A375 (cell line): Measurements from ENCODE around the gene KASH5. TPM values are rescaled to one million over a fixed set of nuclear protein-coding genes. Genes with fewer than 3 reads are reported as not detected.

Experiments
- total RNA-seq: library from RNA; depleted of rRNA; stranded (reverse); fragments of >200 nt; shearing (Covaris generic); gene quantifications from 2 replicates; pipeline ENCODE4 v1.2.3, GENCODE V29; 2014; rRNA removed

KASH5 gene, protein sequence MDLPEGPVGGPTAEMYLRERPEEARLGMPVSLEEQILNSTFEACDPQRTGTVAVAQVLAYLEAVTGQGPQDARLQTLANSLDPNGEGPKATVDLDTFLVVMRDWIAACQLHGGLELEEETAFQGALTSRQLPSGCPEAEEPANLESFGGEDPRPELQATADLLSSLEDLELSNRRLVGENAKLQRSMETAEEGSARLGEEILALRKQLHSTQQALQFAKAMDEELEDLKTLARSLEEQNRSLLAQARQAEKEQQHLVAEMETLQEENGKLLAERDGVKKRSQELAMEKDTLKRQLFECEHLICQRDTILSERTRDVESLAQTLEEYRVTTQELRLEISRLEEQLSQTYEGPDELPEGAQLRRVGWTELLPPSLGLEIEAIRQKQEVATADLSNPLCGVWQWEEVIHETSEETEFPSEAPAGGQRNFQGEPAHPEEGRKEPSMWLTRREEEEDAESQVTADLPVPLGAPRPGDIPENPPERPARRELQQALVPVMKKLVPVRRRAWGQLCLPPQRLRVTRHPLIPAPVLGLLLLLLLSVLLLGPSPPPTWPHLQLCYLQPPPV
- 0.79 and 1.0 TPM in 2 replicates for total RNA-seq

DNA sequence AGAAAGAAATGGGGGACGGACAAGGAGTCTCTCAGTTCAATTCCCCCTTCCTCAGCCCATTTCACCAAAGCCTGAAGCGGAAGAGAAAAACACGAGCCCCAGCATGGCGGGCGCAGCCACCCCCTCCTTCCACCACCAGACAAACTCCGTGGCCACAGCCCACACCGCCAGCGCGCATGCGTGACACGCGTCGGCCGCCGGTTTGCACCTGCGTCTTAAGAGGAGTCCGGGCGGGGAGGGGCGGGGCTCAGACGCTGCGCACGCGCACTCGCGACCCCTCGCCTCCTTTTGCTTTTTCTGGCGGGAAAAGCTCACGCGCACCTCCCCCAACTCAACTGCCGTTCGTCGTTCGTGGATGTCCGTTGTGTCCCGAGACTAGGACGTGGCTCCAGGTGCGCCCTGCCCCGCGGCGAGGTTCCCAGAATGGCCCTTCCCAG lies at the start of gene KASH5:
KASH5 (plus strand) TSS at position 314 of the 437 bp plus-strand sequence. CDS start 2,635 bp downstream, outside the sequence.

GRCh38 chr19:49362048-49362928 lies 25.8 kb upstream of the KASH5 start, which contains the start of gene TEAD2:
Gene TEAD2 (minus strand): TSS chr19:49362416. CDS start chr19:49360075, 2,341 bp downstream.

GRCh38 chr19:49363268-49364082 lies 24.6 kb upstream of the KASH5 start, which contains the start of gene DKKL1:
Gene DKKL1 (plus strand): TSS chr19:49363877. CDS start chr19:49363999, 122 bp downstream.

DNA sequence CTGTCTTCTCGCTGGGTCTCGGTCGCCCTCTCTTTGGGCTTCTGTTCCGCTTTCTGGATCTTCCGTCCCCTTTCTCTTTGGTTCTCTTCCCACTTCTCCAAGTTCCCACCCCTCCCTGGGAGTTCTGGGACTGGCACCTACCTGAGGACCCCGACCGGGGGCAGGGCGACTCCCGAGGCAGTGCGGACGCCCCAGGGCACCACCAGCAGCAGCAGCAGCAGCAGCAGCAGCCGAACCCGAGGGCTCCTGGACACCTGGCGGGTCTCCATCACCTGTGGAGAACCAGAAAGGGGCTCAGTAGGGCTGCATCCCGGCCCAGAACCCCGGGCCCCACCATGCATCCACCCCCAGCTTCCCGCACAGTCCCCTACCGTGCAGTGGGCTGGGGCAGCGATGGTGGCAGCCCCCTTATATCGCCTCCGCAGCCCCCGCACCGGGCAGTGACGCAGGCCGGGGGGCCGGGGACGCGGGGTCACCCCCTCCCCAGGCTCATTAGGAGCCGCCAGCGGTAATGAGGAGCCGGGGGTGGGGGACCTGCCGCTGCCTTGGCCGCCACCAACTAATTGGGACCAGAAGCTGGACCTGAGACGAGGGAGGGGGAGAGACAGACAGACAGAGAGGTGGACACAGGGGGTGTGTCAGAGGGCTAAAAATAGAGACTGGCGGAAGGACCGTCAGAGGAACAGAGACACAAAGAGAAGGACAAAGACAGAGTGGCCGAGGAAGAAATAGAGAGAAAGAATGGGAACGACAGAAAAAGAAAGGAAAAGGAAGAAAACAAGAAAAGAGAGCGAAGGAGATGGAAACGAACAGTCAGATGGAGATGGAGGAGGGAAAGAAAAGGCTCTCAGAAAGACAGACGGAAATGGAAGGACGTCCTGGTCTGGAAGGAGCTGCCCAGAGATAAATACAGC lies 35.3 kb downstream of the KASH5 start, which contains the start of gene PTH2:
PTH2 (minus strand) TSS at position 371 of the 914 bp plus-strand sequence; CDS start at position 269, 102 bp downstream.

GRCh38 chr19:49425178-49425577 lies 37.1 kb downstream of the KASH5 start, which contains the start of gene GFY:
Gene GFY (plus strand): TSS chr19:49425388. CDS start chr19:49426431, 1,043 bp downstream.

GRCh38 chr19:49441210-49441959 lies 53.3 kb downstream of the KASH5 start, which contains the start of gene SLC17A7:
Gene SLC17A7 (minus strand): TSS chr19:49441527. CDS start chr19:49441379, 148 bp downstream.

DNA sequence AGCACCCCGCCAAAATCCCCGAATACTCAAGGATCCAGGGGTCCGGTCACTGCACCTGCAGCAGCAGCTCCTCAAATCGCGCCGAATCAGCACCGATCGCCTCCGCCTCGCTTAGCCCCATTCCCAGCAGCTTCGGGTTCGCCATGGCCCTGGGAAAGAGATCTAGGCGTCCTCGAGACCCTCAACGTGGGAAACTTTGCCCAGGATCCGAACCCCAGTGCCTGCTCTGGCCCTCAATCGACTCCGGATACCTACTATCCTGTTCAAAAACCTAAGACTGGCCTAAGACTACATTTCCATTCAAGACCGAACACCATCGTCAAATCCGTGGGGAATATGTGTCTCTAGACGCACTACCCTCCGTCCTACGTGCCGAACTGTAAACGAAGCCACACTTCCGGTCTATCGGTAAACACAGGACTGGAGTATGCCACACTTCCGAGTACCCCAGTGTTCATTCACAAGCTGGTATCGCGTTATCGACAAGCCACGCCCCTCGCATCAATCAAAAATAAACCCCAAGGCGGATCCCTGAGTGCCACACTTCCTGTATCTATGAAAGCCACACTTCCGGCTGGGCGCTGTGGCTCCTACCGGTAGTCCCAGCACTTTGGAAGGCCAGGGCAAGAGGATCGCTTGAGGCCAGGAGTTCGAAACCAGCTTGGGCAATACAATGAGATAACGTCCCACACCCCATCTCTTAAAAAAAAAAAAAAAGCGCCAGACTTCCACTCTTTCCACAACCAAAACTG lies 63.6 kb downstream of the KASH5 start, which contains the start of gene PIH1D1:
PIH1D1 (minus strand) TSS at position 385 of the 752 bp plus-strand sequence; CDS start at position 145, 240 bp downstream.

GRCh38 chr19:49453013-49453756 lies 65.1 kb downstream of the KASH5 start, which contains the start of gene ALDH16A1:
Gene ALDH16A1 (plus strand): TSS chr19:49453225. CDS start chr19:49453332, 107 bp downstream.

Other genes starting within 250 kb of the KASH5 start
- gene HRC, start 232.9 kb upstream of the KASH5 start, total RNA-seq = not detected in 2 replicates
- 14.0 and 14.4 TPM in 2 replicates for gene TRPM4, start 230.5 kb upstream of the KASH5 start, total RNA-seq
- 0.11 TPM in 1 of 2 replicates, not detected in the other for gene SLC6A16, start 63.1 kb upstream of the KASH5 start, total RNA-seq
- not detected in 2 replicates for gene CD37, start 52.8 kb upstream of the KASH5 start, total RNA-seq
- 14.5 and 14.9 TPM in 2 replicates for gene TEAD2, start 25.8 kb upstream of the KASH5 start, total RNA-seq
- gene DKKL1, start 24.4 kb upstream of the KASH5 start, total RNA-seq = 0.30 and 0.48 TPM in 2 replicates
- not detected in 2 replicates for gene PTH2, start 35.2 kb downstream of the KASH5 start, total RNA-seq
- gene GFY, start 37.1 kb downstream of the KASH5 start, total RNA-seq = not detected in 2 replicates
- 0.11 TPM in 1 of 2 replicates, not detected in the other for gene SLC17A7, start 53.3 kb downstream of the KASH5 start, total RNA-seq
- gene PIH1D1, start 63.6 kb downstream of the KASH5 start, total RNA-seq = 266 and 279 TPM in 2 replicates
- gene ALDH16A1, start 65.0 kb downstream of the KASH5 start, total RNA-seq = 87.2 and 102 TPM in 2 replicates
- gene FLT3LG, start 86.0 kb downstream of the KASH5 start, total RNA-seq = 3.3 and 6.1 TPM in 2 replicates
- 5,213 and 5,831 TPM in 2 replicates for gene RPL13A, start 99.4 kb downstream of the KASH5 start, total RNA-seq
- 4,349 and 4,396 TPM in 2 replicates for gene RPS11, start 108.2 kb downstream of the KASH5 start, total RNA-seq
- 0.05 TPM in 1 of 2 replicates, not detected in the other for gene FCGRT, start 124.4 kb downstream of the KASH5 start, total RNA-seq
- 12.7 and 14.9 TPM in 2 replicates for gene RCN3, start 139.8 kb downstream of the KASH5 start, total RNA-seq
- gene NOSIP, start 192.3 kb downstream of the KASH5 start, total RNA-seq = 123 and 143 TPM in 2 replicates
- gene PRRG2, start 193.1 kb downstream of the KASH5 start, total RNA-seq = 0.74 and 2.8 TPM in 2 replicates
- gene PRR12, start 202.9 kb downstream of the KASH5 start, total RNA-seq = 7.6 and 10.9 TPM in 2 replicates